ENCODE measurements around the gene GNB1L. TPM values are rescaled to one million over a fixed set of nuclear protein-coding genes. Genes with fewer than 3 reads are reported as not detected.

Gene GNB1L
- total RNA-seq, 2 experiments from 2014 or later: 8.8 to 9.8 TPM

DNA sequence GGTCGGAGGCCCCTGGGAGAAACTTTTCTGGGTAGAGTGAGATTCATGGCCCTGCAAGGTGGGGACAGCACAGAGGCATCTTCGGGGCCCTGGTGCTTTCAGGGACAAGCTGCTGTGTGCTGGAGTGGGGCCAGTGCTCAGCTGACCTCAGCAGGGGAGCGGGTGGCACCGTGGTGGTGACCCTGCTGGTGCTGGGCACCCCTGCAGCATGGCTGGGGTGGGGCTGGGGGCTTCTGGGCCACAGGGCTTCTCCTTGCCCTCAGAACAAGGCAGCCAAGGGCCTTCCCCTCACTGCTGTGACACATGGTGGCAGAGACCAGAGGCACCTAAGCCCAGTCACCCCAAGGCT lies 24.9 kb upstream of the GNB1L start:
- Mint-ChIP-seq H3K36me3 (ENCODE audit: low read depth) (peaks cover 2% of the 10 kb centered on the region), H3K27ac (no peak overlapping the region), H3K4me3 (no peak overlapping the region), H3K27me3 (ENCODE audit: low read depth) (no peaks in the 10 kb centered on the region), H3K4me1 (ENCODE audit: low read depth) (peaks cover 8% of the 10 kb centered on the region), H3K9me3 (no peaks in the 10 kb centered on the region)
- intact Hi-C loops (cut with micrococcal nuclease): no loop called here
- DNase-seq: no peak
- CTCF ChIA-PET: no interaction called here

DNA sequence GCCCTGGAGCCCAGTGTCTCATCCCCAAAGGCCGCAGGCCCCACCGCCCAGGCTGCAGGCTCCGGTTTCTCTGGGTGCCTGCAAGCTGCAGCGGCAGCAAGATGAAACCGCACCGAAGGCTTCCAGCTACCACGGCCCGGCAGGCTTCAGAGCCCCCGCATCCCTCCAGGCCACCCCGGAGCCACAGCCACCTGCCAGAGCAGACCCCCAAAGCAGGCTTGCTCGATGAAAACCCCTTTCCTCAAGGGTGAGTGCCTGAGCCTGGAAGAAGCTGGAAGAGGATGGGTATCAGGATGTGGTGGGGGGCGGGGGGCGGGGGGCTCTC lies 24.5 kb upstream of the GNB1L start:
- Mint-ChIP-seq H3K27me3 (ENCODE audit: low read depth) (no peaks in the 10 kb centered on the region), H3K27ac (no peak overlapping the region), H3K9me3 (no peaks in the 10 kb centered on the region), H3K4me1 (ENCODE audit: low read depth) (peaks cover 11% of the 10 kb centered on the region), H3K4me3 (no peak overlapping the region), H3K36me3 (ENCODE audit: low read depth) (peaks cover 2% of the 10 kb centered on the region)
- CTCF ChIA-PET: no interaction called here
- intact Hi-C loops (cut with micrococcal nuclease): no loop called here
- peak; percentile 2 for DNase-seq

DNA sequence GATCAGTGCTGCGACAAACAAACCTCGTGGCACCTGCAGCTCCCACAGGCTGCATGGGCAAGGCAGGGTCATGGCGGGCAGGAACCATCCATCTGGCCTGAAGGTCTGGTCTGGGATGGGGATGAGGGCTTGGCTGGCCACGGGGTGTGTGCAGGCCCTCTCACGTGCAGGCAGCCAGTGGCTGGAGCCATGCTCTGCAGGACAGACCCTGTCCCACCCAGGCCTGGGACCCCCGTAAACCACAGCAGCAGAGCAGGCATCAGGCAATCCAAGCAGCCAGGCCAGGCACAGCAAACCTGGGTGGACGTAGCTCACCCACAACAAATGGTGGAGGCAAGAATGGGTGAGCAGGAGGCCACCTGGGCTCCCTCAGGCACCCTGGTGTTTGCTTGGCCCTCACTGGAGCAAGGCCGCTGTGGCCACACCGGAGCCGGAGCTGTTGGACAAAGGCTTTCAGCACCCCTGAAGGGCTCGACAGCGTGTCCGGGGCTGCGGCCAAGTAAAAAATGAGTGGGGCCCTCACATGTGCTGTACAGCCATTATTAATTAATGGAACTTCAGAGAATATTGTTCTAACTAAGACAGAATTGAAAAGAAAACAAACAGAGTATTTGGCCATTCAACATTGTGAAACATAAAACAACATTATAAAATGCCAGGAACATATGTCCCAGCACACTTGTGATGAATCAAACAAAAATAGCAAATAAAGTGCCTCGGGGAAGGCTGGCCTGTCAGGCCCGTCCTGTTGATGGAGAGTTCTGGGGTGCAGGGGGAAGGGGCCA lies 24.0 kb upstream of the GNB1L start:
- H3K36me3 Mint-ChIP-seq (ENCODE audit: low read depth): peaks cover 2% of the 10 kb centered on the region
- H3K27ac Mint-ChIP-seq: no peak overlapping the region
- no peaks in the 10 kb centered on the region for H3K9me3 Mint-ChIP-seq
- peak; percentile 2 for DNase-seq
- peaks cover 11% of the 10 kb centered on the region for H3K4me1 Mint-ChIP-seq (ENCODE audit: low read depth)
- intact Hi-C loops (cut with micrococcal nuclease): no loop called here
- CTCF ChIA-PET: no interaction called here
- no peak overlapping the region for H3K4me3 Mint-ChIP-seq
- no peaks in the 10 kb centered on the region for H3K27me3 Mint-ChIP-seq (ENCODE audit: low read depth)

- Mint-ChIP-seq H3K27ac (peak overlapping the region; percentile 30), H3K4me1 (ENCODE audit: low read depth) (peaks cover 11% of the 10 kb centered on the region), H3K36me3 (ENCODE audit: low read depth) (peaks cover 2% of the 10 kb centered on the region), H3K27me3 (ENCODE audit: low read depth) (no peaks in the 10 kb centered on the region), H3K9me3 (no peaks in the 10 kb centered on the region), H3K4me3 (no peak overlapping the region)
- peak; percentile 2 for DNase-seq
- intact Hi-C loops (cut with micrococcal nuclease): no loop called here
- CTCF ChIA-PET: no interaction called here
Observed at GRCh38 chr22:19877626-19878339, 23.1 kb upstream of the GNB1L start.

DNA sequence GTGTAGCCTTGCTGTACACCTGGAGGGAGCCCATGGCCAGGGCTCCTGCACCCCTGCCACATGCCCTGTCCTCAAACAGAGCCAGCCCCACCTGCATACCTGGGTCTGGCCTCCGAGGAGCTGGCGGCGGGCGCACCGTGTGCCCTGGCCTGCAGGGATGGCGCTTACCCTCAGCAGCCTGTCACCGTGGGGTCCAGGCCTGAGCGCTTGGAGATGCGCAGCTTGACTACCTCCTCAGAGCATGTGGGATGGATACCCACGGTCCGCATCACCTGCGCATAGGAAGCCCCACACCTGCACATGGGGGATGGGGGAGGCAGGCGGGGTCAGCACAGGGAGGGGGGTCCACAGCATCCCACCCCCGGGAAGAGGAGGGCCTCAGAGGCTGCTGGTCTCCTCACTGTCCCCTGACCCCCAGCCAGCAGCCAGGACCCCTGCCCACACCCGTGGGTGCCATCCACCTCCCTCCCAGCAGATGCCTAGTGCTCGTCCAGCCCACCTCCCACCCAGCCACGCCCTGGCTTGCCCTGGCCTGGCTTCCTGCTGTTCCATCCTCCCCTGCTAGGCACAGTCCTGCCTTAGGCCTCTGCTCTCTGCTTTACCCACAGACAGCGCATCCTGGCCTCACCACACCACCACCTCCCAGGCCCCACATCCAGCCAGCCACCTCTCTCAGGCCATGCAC lies 22.4 kb upstream of the GNB1L start:
- H3K4me3 Mint-ChIP-seq: no peak overlapping the region
- peaks cover 2% of the 10 kb centered on the region for H3K36me3 Mint-ChIP-seq (ENCODE audit: low read depth)
- peak; percentile 2 for DNase-seq
- no peaks in the 10 kb centered on the region for H3K27me3 Mint-ChIP-seq (ENCODE audit: low read depth)
- CTCF ChIA-PET: no interaction called here
- no peaks in the 10 kb centered on the region for H3K9me3 Mint-ChIP-seq
- intact Hi-C loops (cut with micrococcal nuclease): no loop called here
- H3K4me1 Mint-ChIP-seq (ENCODE audit: low read depth): peaks cover 11% of the 10 kb centered on the region
- peak overlapping the region; percentile 30 for H3K27ac Mint-ChIP-seq

- CTCF ChIA-PET: no interaction called here
- DNase-seq: peak; percentile 3
- peaks cover 2% of the 10 kb centered on the region for H3K36me3 Mint-ChIP-seq (ENCODE audit: low read depth)
- peaks cover 11% of the 10 kb centered on the region for H3K4me1 Mint-ChIP-seq (ENCODE audit: low read depth)
- intact Hi-C loops (cut with micrococcal nuclease): no loop called here
- no peak overlapping the region for H3K27ac Mint-ChIP-seq
- H3K4me3 Mint-ChIP-seq: no peak overlapping the region
- no peaks in the 10 kb centered on the region for H3K9me3 Mint-ChIP-seq
- no peaks in the 10 kb centered on the region for H3K27me3 Mint-ChIP-seq (ENCODE audit: low read depth)
Observed at GRCh38 chr22:19876314-19876940, 21.8 kb upstream of the GNB1L start.

GRCh38 chr22:19875531-19876313 lies 21.0 kb upstream of the GNB1L start:
- Mint-ChIP-seq H3K9me3 (no peaks in the 10 kb centered on the region), H3K4me1 (ENCODE audit: low read depth) (peaks cover 11% of the 10 kb centered on the region), H3K36me3 (ENCODE audit: low read depth) (peaks cover 2% of the 10 kb centered on the region), H3K27ac (no peak overlapping the region), H3K27me3 (ENCODE audit: low read depth) (no peaks in the 10 kb centered on the region), H3K4me3 (no peak overlapping the region)
- CTCF ChIA-PET: no interaction called here
- intact Hi-C loops (cut with micrococcal nuclease): no loop called here
- peak; percentile 2 for DNase-seq

GRCh38 chr22:19875061-19875530 lies 20.4 kb upstream of the GNB1L start:
- H3K27me3 Mint-ChIP-seq (ENCODE audit: low read depth): no peaks in the 10 kb centered on the region
- DNase-seq: peak; percentile 1
- no peaks in the 10 kb centered on the region for H3K9me3 Mint-ChIP-seq
- H3K4me3 Mint-ChIP-seq: no peak overlapping the region
- CTCF ChIA-PET: interaction anchor here (0.9 kb wide), 1 partner anchor 22 kb away, joined by 4 read pairs; no protein-coding TSS in a partner anchor
- H3K27ac Mint-ChIP-seq: no peak overlapping the region
- H3K4me1 Mint-ChIP-seq (ENCODE audit: low read depth): peaks cover 11% of the 10 kb centered on the region
- intact Hi-C loops (cut with micrococcal nuclease): no loop called here
- H3K36me3 Mint-ChIP-seq (ENCODE audit: low read depth): no peaks in the 10 kb centered on the region

DNA sequence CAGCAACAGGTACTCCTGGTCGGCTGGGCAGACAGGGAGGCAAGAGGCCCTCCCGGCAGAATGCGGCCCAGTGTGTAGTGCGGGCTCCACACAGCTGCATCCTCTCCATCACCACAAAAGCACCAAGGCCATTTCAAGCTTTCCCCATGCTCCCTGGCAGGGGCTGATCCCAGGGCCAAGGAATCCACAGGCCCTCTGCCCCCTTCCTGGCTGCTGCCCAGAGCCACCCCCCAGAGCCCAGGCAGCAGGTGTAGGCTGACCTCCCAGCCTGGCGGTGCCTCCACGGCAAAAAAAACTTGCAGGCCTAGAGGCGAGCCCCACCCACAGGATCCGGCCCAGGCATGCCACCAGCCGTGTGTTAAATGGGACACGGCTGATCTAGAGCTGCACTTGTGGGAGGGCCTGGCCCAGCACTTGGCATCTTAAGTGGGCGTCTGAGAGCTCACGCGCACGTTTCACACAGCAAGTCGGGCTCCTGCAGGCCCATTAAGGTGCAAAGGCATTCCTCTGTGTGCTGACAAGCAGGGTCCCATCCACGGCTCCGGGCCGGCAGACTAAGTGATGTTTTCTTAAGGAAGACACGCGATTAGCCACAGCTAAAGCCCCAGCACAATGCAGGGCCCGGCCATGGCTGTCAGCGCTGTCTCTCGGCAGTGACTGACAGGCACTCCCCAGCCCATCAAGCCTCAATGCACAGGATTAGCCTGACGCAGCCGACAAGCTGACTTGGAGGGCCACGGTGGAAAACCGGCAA lies 19.8 kb upstream of the GNB1L start:
- peak; percentile 57 for DNase-seq

GRCh38 chr22:19873960-19874306 lies 19.3 kb upstream of the GNB1L start:
- no peak overlapping the region for H3K4me3 Mint-ChIP-seq
- no peak overlapping the region for H3K27ac Mint-ChIP-seq
- no peaks in the 10 kb centered on the region for H3K27me3 Mint-ChIP-seq (ENCODE audit: low read depth)
- CTCF ChIA-PET: no interaction called here
- intact Hi-C loops (cut with micrococcal nuclease): no loop called here
- no peaks in the 10 kb centered on the region for H3K36me3 Mint-ChIP-seq (ENCODE audit: low read depth)
- no peaks in the 10 kb centered on the region for H3K9me3 Mint-ChIP-seq
- no peak for DNase-seq
- H3K4me1 Mint-ChIP-seq (ENCODE audit: low read depth): peaks cover 11% of the 10 kb centered on the region

More for the DNA sequence above, 19.8 kb upstream of the GNB1L start:
- H3K9me3 Mint-ChIP-seq: no peaks in the 10 kb centered on the region
- H3K4me3 Mint-ChIP-seq: no peak overlapping the region
- intact Hi-C loops (cut with micrococcal nuclease): no loop called here
- CTCF ChIA-PET: interaction anchor here (0.9 kb wide), 1 partner anchor 22 kb away, joined by 4 read pairs; no protein-coding TSS in a partner anchor
- no peaks in the 10 kb centered on the region for H3K36me3 Mint-ChIP-seq (ENCODE audit: low read depth)
- no peak overlapping the region for H3K27ac Mint-ChIP-seq
- H3K27me3 Mint-ChIP-seq (ENCODE audit: low read depth): no peaks in the 10 kb centered on the region
- H3K4me1 Mint-ChIP-seq (ENCODE audit: low read depth): peaks cover 11% of the 10 kb centered on the region

- peak; percentile 2 for DNase-seq
- CTCF ChIA-PET: no interaction called here
- no peak overlapping the region for H3K27ac Mint-ChIP-seq
Observed at GRCh38 chr22:19873138-19873959, 18.7 kb upstream of the GNB1L start.

More at GRCh38 chr22:19873138-19873959, 18.7 kb upstream of the GNB1L start:
- no peaks in the 10 kb centered on the region for H3K9me3 Mint-ChIP-seq
- H3K4me1 Mint-ChIP-seq (ENCODE audit: low read depth): peaks cover 11% of the 10 kb centered on the region
- H3K27me3 Mint-ChIP-seq (ENCODE audit: low read depth): no peaks in the 10 kb centered on the region
- H3K36me3 Mint-ChIP-seq (ENCODE audit: low read depth): no peaks in the 10 kb centered on the region
- intact Hi-C loops (cut with micrococcal nuclease): no loop called here
- H3K4me3 Mint-ChIP-seq: no peak overlapping the region
